Uterus (tissue), 4 donors: ENCODE measurements around the gene ABI2. TPM values are rescaled to one million over a fixed set of nuclear protein-coding genes. Genes with fewer than 3 reads are reported as not detected.

Experiments used
- DNase-seq, 2 donors: peaks; one replicate each; pipeline ENCODE4 v3.0.0-alpha.2; 2019 to 2020
- H3K27ac ChIP-seq, 2 donors: fragments of 200-600 bp; sonication (generic); 1 replicate in 1 of 2; 2 replicates in 1 of 2; pipeline ENCODE4 v1.5.1; 2016 to 2018
- H3K27me3 ChIP-seq, 2 donors: fragments of 200-600 bp; sonication (generic); one replicate each; pipeline ENCODE4 v1.5.1; 2018 to 2019; ENCODE audit warnings: control low read depth in 1 of 2
- H3K36me3 ChIP-seq, 2 donors: fragments of 200-600 bp; sonication (generic); one replicate each; pipeline ENCODE4 v1.5.1; 2019; ENCODE audit warnings: control low read depth in 1 of 2
- H3K4me1 ChIP-seq, 2 donors: fragments of 200-600 bp; sonication (generic); one replicate each; pipeline ENCODE4 v1.5.1; 2018 to 2019; ENCODE audit warnings: control low read depth in 1 of 2
- H3K4me3 ChIP-seq, 2 donors: fragments of 200-600 bp; sonication (generic); 1 replicate in 1 of 2; 2 replicates in 1 of 2; pipeline ENCODE4 v1.5.1; 2018 to 2019; ENCODE audit warnings: mild to moderate bottlenecking in 1 of 2
- H3K9me3 ChIP-seq, 2 donors: fragments of 200-600 bp; sonication (generic); one replicate each; pipeline ENCODE4 v1.5.1; 2019; ENCODE audit warnings: control low read depth in 1 of 2
- POLR2A ChIP-seq, 2 donors: fragments of 450-650 bp; IDR thresholded peaks; one replicate each; pipeline ENCODE4 v1.6.1; 2016; ENCODE audit warnings: antibody characterized with exemption in 2 of 2, mild to moderate bottlenecking in 1 of 2, moderate library complexity in 1 of 2
- intact Hi-C: fragments of 100-400 bp; cut with DNase I; formaldehyde crosslinking; loops from one replicate; pipeline ENCODE4 v1.15.1; 2023; ENCODE audit warnings: low total_unique reads
- total RNA-seq, 4 donors: library from RNA; depleted of rRNA in 3 of 4; stranded (reverse); fragments of >200 nt in 3 of 4; gene quantifications; one replicate each; pipeline versions ENCODE4 v1.1.0 to v1.2.4, GENCODE V29; 2014 to 2023
- TF ChIP-seq, protein P1 (sequence below), 4 experiments: fragments of 200-600 bp in 2 of 4; fragments of 450-650 bp in 2 of 4; sonication (generic) in 2 of 4; IDR thresholded peaks; one replicate each; pipeline ENCODE4 v1.5.1; 2016 to 2019; ENCODE audit warnings: antibody characterized with exemption in 4 of 4, mild to moderate bottlenecking in 2 of 4, moderate library complexity in 1 of 4
- donor health status: DM: yes; HTN: yes; CAD: no.

Gene ABI2
- total RNA-seq, 4 donors from 2014 or later = 29.4 to 102 (median 78.6) TPM

DNA sequence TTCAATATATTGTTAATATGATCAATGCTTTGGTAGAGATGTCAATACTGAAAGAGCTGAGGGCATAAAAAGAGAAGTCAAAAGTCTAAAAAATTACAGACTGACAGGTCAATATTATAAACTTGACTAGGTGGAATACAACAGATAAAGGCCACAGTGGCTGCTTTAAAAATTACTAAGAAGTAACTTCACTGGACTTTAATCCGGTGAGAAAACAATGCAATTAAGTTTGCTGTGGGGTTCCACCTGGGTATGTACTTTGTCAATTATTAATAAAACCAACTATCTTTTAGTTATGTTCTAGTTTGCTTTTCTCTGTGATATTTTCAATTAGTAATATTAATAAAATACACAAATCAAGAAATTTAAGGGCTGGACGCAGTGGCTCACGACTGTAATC lies 162.2 kb downstream of the ABI2 start:
- no peak for TF ChIP-seq POLR2A (IDR thresholded peaks at IDR 0.05)
- TF ChIP-seq, protein P1, sequence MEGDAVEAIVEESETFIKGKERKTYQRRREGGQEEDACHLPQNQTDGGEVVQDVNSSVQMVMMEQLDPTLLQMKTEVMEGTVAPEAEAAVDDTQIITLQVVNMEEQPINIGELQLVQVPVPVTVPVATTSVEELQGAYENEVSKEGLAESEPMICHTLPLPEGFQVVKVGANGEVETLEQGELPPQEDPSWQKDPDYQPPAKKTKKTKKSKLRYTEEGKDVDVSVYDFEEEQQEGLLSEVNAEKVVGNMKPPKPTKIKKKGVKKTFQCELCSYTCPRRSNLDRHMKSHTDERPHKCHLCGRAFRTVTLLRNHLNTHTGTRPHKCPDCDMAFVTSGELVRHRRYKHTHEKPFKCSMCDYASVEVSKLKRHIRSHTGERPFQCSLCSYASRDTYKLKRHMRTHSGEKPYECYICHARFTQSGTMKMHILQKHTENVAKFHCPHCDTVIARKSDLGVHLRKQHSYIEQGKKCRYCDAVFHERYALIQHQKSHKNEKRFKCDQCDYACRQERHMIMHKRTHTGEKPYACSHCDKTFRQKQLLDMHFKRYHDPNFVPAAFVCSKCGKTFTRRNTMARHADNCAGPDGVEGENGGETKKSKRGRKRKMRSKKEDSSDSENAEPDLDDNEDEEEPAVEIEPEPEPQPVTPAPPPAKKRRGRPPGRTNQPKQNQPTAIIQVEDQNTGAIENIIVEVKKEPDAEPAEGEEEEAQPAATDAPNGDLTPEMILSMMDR (IDR thresholded peaks at IDR 0.05) = no peak
- no peak for DNase-seq

DNA sequence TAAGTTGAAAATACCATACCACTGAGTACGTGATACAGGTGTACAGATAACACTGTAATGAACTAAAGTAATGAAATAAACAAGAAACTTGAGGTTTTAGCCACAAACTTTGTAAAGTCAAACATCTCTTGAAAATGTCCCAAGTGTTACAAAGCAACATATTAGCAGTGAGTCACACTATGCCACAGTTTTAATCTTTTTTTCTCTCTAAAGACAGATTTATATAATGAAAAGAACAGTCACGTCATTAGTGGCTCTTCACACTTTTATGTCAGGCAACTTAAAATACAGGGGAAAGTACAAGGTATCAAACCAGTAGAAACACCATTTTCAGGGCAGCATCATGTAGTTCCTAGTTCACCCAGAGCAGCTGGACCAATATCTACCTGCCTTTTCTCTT lies 164.8 kb downstream of the ABI2 start:
- H3K4me1 ChIP-seq = no peaks in the 10 kb centered on the region
- H3K4me3 ChIP-seq = no peak overlapping the region
- H3K27ac ChIP-seq = no peak overlapping the region
- no peaks in the 10 kb centered on the region for H3K9me3 ChIP-seq
- no peak for TF ChIP-seq POLR2A (IDR thresholded peaks at IDR 0.05)
- TF ChIP-seq, protein P1 (IDR thresholded peaks at IDR 0.05) = no peak
- DNase-seq = no peak
- H3K36me3 ChIP-seq = no peaks in the 10 kb centered on the region
- intact Hi-C loops = no loop called here
- no peaks in the 10 kb centered on the region for H3K27me3 ChIP-seq

More for the DNA sequence above, 162.2 kb downstream of the ABI2 start:
- Histone ChIP-seq H3K4me3 (no peak overlapping the region), H3K4me1 (no peaks in the 10 kb centered on the region), H3K27me3 (no peaks in the 10 kb centered on the region), H3K36me3 (no peaks in the 10 kb centered on the region), H3K27ac (no peak overlapping the region), H3K9me3 (no peaks in the 10 kb centered on the region)
- intact Hi-C loops = no loop called here

Other genes with a start within 250 kb of the ABI2 start
- gene CYP20A1, start 89.4 kb upstream of the ABI2 start, total RNA-seq = 10 to 100 TPM in 3 of 4 donors, 1 to 10 TPM in 1; 2.0 to 72.7 (median 37.5) TPM
- 10 to 100 TPM; 17.4 to 49.5 (median 23.5) TPM for gene RAPH1, start 206.9 kb downstream of the ABI2 start, total RNA-seq